ACC112 (cell line): ENCODE results near the gene OXNAD1.

Source experiments
- H2AFZ ChIP-seq: fragments of 200-600 bp; sonication (generic); one replicate; pipeline ENCODE4 v1.6.0; 2017; ENCODE audit warnings: antibody characterized with exemption, low read length; ENCODE audit not compliant: unreplicated experiment
- H3K27ac ChIP-seq: fragments of 200-600 bp; sonication (generic); 2 replicates; pipeline ENCODE4 v1.5.1; 2014; ENCODE audit warnings: low read depth, mild to moderate bottlenecking, antibody characterized with exemption, low read length, moderate library complexity
- H3K27me3 ChIP-seq: fragments of 200-600 bp; sonication (generic); 2 replicates; pipeline ENCODE4 v1.6.1; 2014; ENCODE audit warnings: mild to moderate bottlenecking, antibody characterized with exemption, low read length, moderate library complexity, mixed read lengths; ENCODE audit not compliant: insufficient read depth
- H3K36me3 ChIP-seq: fragments of 200-600 bp; sonication (generic); 2 replicates; pipeline ENCODE4 v1.6.1; 2016; ENCODE audit warnings: mild to moderate bottlenecking, antibody characterized with exemption, low read length, moderate library complexity, mixed read lengths; ENCODE audit not compliant: insufficient read depth
- H3K4me1 ChIP-seq: fragments of 200-600 bp; sonication (generic); one replicate; pipeline ENCODE4 v1.6.1; 2016; ENCODE audit warnings: low read length, mixed read lengths; ENCODE audit not compliant: insufficient read depth, unreplicated experiment, control insufficient read depth
- H3K4me3 ChIP-seq: fragments of 200-600 bp; sonication (generic); 2 replicates; pipeline ENCODE4 v1.5.1; 2014; ENCODE audit warnings: mild to moderate bottlenecking, low read depth, low read length
- H3K79me2 ChIP-seq: fragments of 200-600 bp; sonication (generic); one replicate; pipeline ENCODE4 v1.6.0; 2016; ENCODE audit warnings: low read length; ENCODE audit not compliant: control insufficient read depth, unreplicated experiment, insufficient read depth

The OXNAD1 gene

GRCh38 chr3:16236030-16236639, 28.9 kb upstream of the OXNAD1 start:
- Histone ChIP-seq H3K36me3 (no peaks in the 10 kb centered on the region), H2AFZ (no peak overlapping the region)

GRCh38 chr3:16236856-16237393, 28.1 kb upstream of the OXNAD1 start:
- Histone ChIP-seq H3K27ac (no peak overlapping the region), H3K36me3 (no peaks in the 10 kb centered on the region), H2AFZ (no peak overlapping the region), H3K4me1 (peaks cover 27% of the 10 kb centered on the region), H3K4me3 (no peak overlapping the region), H3K79me2 (no peaks in the 10 kb centered on the region), H3K27me3 (no peaks in the 10 kb centered on the region)

More at GRCh38 chr3:16236030-16236639, 28.9 kb upstream of the OXNAD1 start:
- no peak overlapping the region for H3K27ac ChIP-seq
- H3K4me3 ChIP-seq, result no peak overlapping the region
- no peaks in the 10 kb centered on the region for H3K79me2 ChIP-seq
- no peaks in the 10 kb centered on the region for H3K27me3 ChIP-seq
- peaks cover 26% of the 10 kb centered on the region for H3K4me1 ChIP-seq

GRCh38 chr3:16239086-16239770, 25.8 kb upstream of the OXNAD1 start:
- Histone ChIP-seq H3K79me2 (no peaks in the 10 kb centered on the region), H3K27ac (peak overlapping the region; percentile 97), H3K4me1 (peaks cover 34% of the 10 kb centered on the region), H2AFZ (peak overlapping the region; percentile 72), H3K27me3 (no peaks in the 10 kb centered on the region), H3K36me3 (no peaks in the 10 kb centered on the region), H3K4me3 (peak overlapping the region; percentile 30; the same call in 1 of the 2 replicates)

GRCh38 chr3:16239780-16240179, 25.2 kb upstream of the OXNAD1 start:
- Histone ChIP-seq H3K4me3 (peak overlapping the region; percentile 30; the same call in 1 of the 2 replicates), H3K27ac (peak overlapping the region; percentile 97), H3K27me3 (no peaks in the 10 kb centered on the region), H3K36me3 (no peaks in the 10 kb centered on the region), H3K79me2 (no peaks in the 10 kb centered on the region), H2AFZ (peak overlapping the region; percentile 40), H3K4me1 (peaks cover 40% of the 10 kb centered on the region)

GRCh38 chr3:16240229-16241023, 24.6 kb upstream of the OXNAD1 start:
- peak overlapping the region; percentile 40 for H2AFZ ChIP-seq
- H3K79me2 ChIP-seq, result no peaks in the 10 kb centered on the region
- H3K36me3 ChIP-seq, result no peaks in the 10 kb centered on the region
- H3K27ac ChIP-seq, result peak overlapping the region; percentile 97
- peak overlapping the region; percentile 30; the same call in 1 of the 2 replicates for H3K4me3 ChIP-seq
- peaks cover 40% of the 10 kb centered on the region for H3K4me1 ChIP-seq
- H3K27me3 ChIP-seq, result no peaks in the 10 kb centered on the region

- Histone ChIP-seq H3K27me3 (no peaks in the 10 kb centered on the region), H3K4me1 (peaks cover 40% of the 10 kb centered on the region), H3K79me2 (no peaks in the 10 kb centered on the region), H3K27ac (peak overlapping the region; percentile 97), H3K4me3 (no peak overlapping the region), H3K36me3 (no peaks in the 10 kb centered on the region), H2AFZ (no peak overlapping the region)
Measured at GRCh38 chr3:16241225-16241624, 23.8 kb upstream of the OXNAD1 start.

GRCh38 chr3:16242177-16242576, 22.8 kb upstream of the OXNAD1 start:
- H3K36me3 ChIP-seq, result no peaks in the 10 kb centered on the region
- H3K27ac ChIP-seq, result no peak overlapping the region
- H3K27me3 ChIP-seq, result no peaks in the 10 kb centered on the region
- no peaks in the 10 kb centered on the region for H3K79me2 ChIP-seq
- no peak overlapping the region for H3K4me3 ChIP-seq
- H2AFZ ChIP-seq, result no peak overlapping the region
- H3K4me1 ChIP-seq, result peaks cover 43% of the 10 kb centered on the region

- no peaks in the 10 kb centered on the region for H3K27me3 ChIP-seq
- no peaks in the 10 kb centered on the region for H3K79me2 ChIP-seq
- H3K4me3 ChIP-seq, result no peak overlapping the region
- H3K4me1 ChIP-seq, result peaks cover 39% of the 10 kb centered on the region
- no peak overlapping the region for H2AFZ ChIP-seq
- no peak overlapping the region for H3K27ac ChIP-seq
- H3K36me3 ChIP-seq, result no peaks in the 10 kb centered on the region
Measured at GRCh38 chr3:16243706-16244490, 21.1 kb upstream of the OXNAD1 start.

GRCh38 chr3:16245609-16246008, 19.4 kb upstream of the OXNAD1 start:
- H2AFZ ChIP-seq, result no peak overlapping the region

More at GRCh38 chr3:16245609-16246008, 19.4 kb upstream of the OXNAD1 start:
- H3K27me3 ChIP-seq, result no peaks in the 10 kb centered on the region
- H3K27ac ChIP-seq, result no peak overlapping the region
- no peak overlapping the region for H3K4me3 ChIP-seq
- no peaks in the 10 kb centered on the region for H3K36me3 ChIP-seq
- peaks cover 23% of the 10 kb centered on the region for H3K4me1 ChIP-seq
- H3K79me2 ChIP-seq, result no peaks in the 10 kb centered on the region
